PC-9 (cell line): Measurements from ENCODE around the gene MIEF1. TPM values are rescaled to one million over a fixed set of nuclear protein-coding genes. Genes with fewer than 3 reads are reported as not detected.
"Not testable (repeated sequence)": the region's sequence is repeated elsewhere in the genome, so short reads cannot be mapped to it uniquely, and the experiment has no call there.

ENCODE experiments used
- BruUV-seq: library from RNA; stranded (reverse); fragments of 400-500 nt; replicated peaks from 2 replicates; lab custom pipeline; 2021; lab: Mats Ljungman, UMichigan
- CTCF ChIA-PET: fragments of 300-600 bp; sonication (Branson Sonifier 250); formaldehyde crosslinking; loops from one replicate; lab custom pipeline; 2022; ENCODE audit warnings: antibody characterized with exemption; lab: Charles Lee
- POLR2A ChIA-PET: fragments of 300-600 bp; sonication (Branson Sonifier 250); formaldehyde crosslinking; loops from one replicate; lab custom pipeline; 2022; ENCODE audit warnings: antibody characterized with exemption; ENCODE audit not compliant: unreplicated experiment; lab: Charles Lee
- DNase-seq, 2 experiments: peaks; one replicate each; pipeline versions ENCODE4 v3.0.0 to v3.0.0-alpha.2; 2015 to 2022; ENCODE audit warnings: mixed read lengths in 1 of 2
- H2AFZ ChIP-seq: fragments of 200-600 bp; sonication (generic); 2 replicates; pipeline ENCODE4 v1.8.1; 2017; ENCODE audit warnings: antibody characterized with exemption
- H3F3A ChIP-seq: fragments of 200-600 bp; sonication (generic); 2 replicates; pipeline ENCODE4 v1.8.1; 2017; ENCODE audit warnings: antibody characterized with exemption, mild to moderate bottlenecking, low read depth; ENCODE audit not compliant: insufficient read depth
- H3K27ac ChIP-seq: fragments of 200-600 bp; sonication (generic); 2 replicates; pipeline ENCODE4 v1.6.1; 2016; ENCODE audit warnings: mixed run types
- H3K27me3 ChIP-seq: fragments of 200-600 bp; sonication (generic); 2 replicates; pipeline ENCODE4 v1.6.1; 2016; ENCODE audit warnings: low read depth, mixed run types; ENCODE audit not compliant: insufficient read depth
- H3K36me3 ChIP-seq: fragments of 200-600 bp; sonication (generic); 2 replicates; pipeline ENCODE4 v1.6.1; 2016; ENCODE audit warnings: low read depth, mixed run types
- H3K4me1 ChIP-seq: fragments of 200-600 bp; sonication (generic); replicated peaks from 2 replicates; pipeline ENCODE4 v1.6.1; 2016; ENCODE audit warnings: mixed run types; ENCODE audit not compliant: insufficient read depth
- H3K4me2 ChIP-seq: fragments of 200-600 bp; sonication (generic); 2 replicates; pipeline ENCODE4 v1.6.1; 2017; ENCODE audit warnings: mixed run types
- H3K4me3 ChIP-seq: fragments of 200-600 bp; sonication (generic); 2 replicates; pipeline ENCODE4 v1.6.1; 2016; ENCODE audit warnings: mixed run types
- H3K79me2 ChIP-seq: fragments of 200-600 bp; sonication (generic); 2 replicates; pipeline ENCODE4 v1.6.1; 2017; ENCODE audit warnings: low read depth, mixed run types
- H3K9me2 ChIP-seq: fragments of 200-600 bp; sonication (generic); 2 replicates; pipeline ENCODE4 v1.8.1; 2017; ENCODE audit warnings: mild to moderate bottlenecking; ENCODE audit not compliant: insufficient read depth
- H3K9me3 ChIP-seq: fragments of 200-600 bp; sonication (generic); 2 replicates; pipeline ENCODE4 v1.8.1; 2016; ENCODE audit warnings: low read depth; ENCODE audit not compliant: insufficient read depth
- H4K20me1 ChIP-seq: fragments of 200-600 bp; sonication (generic); 2 replicates; pipeline ENCODE4 v1.8.1; 2017; ENCODE audit not compliant: insufficient read depth
- EZH2 ChIP-seq: fragments of 200-600 bp; sonication (generic); IDR thresholded peaks from 2 replicates; pipeline ENCODE4 v1.8.0; 2017; ENCODE audit warnings: antibody characterized with exemption, low read depth
- intact Hi-C: fragments of 100-400 bp; cut with micrococcal nuclease; formaldehyde crosslinking; loops from one replicate; pipeline ENCODE4 v1.10.0; 2022; ENCODE audit not compliant: unreplicated experiment
- total RNA-seq: library from RNA; stranded (reverse); gene quantifications from 2 replicates; pipeline ENCODE4 v1.2.3, GENCODE V29; 2021
- TF ChIP-seq, protein P1 (sequence below): fragments of 200-600 bp; sonication (generic); conservative IDR thresholded peaks from 2 replicates; pipeline ENCODE4 v1.6.1; 2017; ENCODE audit warnings: mixed run types, antibody characterized with exemption, mild to moderate bottlenecking, moderate library complexity

Gene MIEF1
- total RNA-seq, 1 experiment from 2014 or later: 36.9 TPM

DNA sequence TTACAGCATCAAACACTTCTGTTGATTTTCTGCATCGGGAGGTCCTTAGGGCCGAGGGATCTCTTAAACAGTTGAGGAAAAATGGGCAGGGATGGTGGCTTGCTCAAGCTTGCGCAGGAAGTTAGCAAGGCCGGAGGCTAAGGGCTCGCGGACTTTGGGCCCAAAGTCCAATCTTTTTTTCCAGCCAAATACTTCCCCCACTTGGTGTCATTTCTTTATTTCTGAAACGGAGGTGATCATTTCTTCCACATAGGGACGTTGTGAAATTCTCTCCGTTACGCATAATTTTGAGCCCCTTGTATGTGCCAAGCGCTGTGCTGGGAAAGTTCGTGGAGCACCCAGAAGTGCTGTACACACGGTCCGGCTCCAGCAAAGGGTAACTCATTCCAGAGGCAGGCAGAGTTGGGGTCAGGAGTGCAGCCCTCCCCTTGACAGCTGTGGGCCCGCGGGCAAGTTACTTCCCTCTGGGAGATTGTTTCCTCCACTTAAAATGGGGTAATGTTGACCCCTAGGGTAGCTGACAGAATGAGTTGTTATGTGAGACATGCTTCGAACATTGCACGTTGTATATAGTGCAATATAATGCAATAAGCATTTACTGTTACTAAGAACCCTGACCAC is 809 bp downstream of the MIEF1 start:
- H3K9me2 ChIP-seq: no peaks in the 10 kb centered on the region
- H2AFZ ChIP-seq: peak overlapping the region; percentile 94
- ChIA-PET POLR2A (interaction anchor here (0.6 to 1.1 kb wide), 3 partner anchors 17 to 153 kb away, joined by 3 to 8 read pairs (median 4); partner anchors contain the start of genes ATF4 and SYNGR1), CTCF (interaction anchor here (0.6 kb wide), 1 partner anchor 66 kb away, joined by 3 read pairs; no protein-coding TSS in a partner anchor)
- intact Hi-C loops: loop anchor here (2.0 to 5.0 kb wide), 2 partner anchors 18 to 66 kb away; partner anchors contain the start of gene ATF4
- peak overlapping the region; percentile 95 for H3K4me2 ChIP-seq
- TF ChIP-seq EZH2: no peak
- TF ChIP-seq, protein P1, sequence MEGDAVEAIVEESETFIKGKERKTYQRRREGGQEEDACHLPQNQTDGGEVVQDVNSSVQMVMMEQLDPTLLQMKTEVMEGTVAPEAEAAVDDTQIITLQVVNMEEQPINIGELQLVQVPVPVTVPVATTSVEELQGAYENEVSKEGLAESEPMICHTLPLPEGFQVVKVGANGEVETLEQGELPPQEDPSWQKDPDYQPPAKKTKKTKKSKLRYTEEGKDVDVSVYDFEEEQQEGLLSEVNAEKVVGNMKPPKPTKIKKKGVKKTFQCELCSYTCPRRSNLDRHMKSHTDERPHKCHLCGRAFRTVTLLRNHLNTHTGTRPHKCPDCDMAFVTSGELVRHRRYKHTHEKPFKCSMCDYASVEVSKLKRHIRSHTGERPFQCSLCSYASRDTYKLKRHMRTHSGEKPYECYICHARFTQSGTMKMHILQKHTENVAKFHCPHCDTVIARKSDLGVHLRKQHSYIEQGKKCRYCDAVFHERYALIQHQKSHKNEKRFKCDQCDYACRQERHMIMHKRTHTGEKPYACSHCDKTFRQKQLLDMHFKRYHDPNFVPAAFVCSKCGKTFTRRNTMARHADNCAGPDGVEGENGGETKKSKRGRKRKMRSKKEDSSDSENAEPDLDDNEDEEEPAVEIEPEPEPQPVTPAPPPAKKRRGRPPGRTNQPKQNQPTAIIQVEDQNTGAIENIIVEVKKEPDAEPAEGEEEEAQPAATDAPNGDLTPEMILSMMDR: no peak
- peak overlapping the region; percentile 20; the same call in 1 of the 2 replicates for H3K27ac ChIP-seq
- no peaks in the 10 kb centered on the region for H3K9me3 ChIP-seq
- DNase-seq: no peak
- peaks cover 18% of the 10 kb centered on the region; the same call in 1 of the 2 replicates for H3F3A ChIP-seq
- H4K20me1 ChIP-seq: peaks cover 12% of the 10 kb centered on the region; the same call in 1 of the 2 replicates
- H3K4me3 ChIP-seq: peak overlapping the region; percentile 92
- H3K79me2 ChIP-seq: peaks cover 53% of the 10 kb centered on the region
- H3K27me3 ChIP-seq: no peaks in the 10 kb centered on the region
- peaks cover 25% of the 10 kb centered on the region for H3K36me3 ChIP-seq
- BruUV-seq: TSS peak; percentile 55
- H3K4me1 ChIP-seq: peaks cover 28% of the 10 kb centered on the region

DNA sequence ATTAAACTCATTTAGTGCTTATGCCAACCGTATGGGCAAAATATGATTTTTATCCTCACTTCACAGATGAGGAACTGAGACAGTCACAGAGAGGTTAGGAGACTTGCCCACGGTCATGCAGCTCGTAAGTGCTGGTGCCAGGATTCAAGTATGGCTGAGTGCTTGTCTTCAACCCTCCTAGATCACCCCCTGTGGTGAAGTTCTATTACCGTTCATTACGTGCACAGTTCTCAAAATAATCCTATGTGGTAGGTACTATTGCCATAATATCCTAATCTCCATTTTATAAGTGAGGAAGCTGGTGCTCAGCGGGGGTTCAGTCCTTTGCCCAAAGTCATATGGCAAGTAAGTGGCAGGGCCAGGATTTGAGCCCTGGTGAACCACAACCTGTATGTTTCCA is 1.5 kb downstream of the MIEF1 start:
- H3K4me1 ChIP-seq: peaks cover 28% of the 10 kb centered on the region
- no peaks in the 10 kb centered on the region for H3K9me2 ChIP-seq
- H3K4me3 ChIP-seq: peak overlapping the region; percentile 92
- DNase-seq: no peak
- H3K27ac ChIP-seq: peak overlapping the region; percentile 20; the same call in 1 of the 2 replicates
- peak overlapping the region; percentile 95 for H3K4me2 ChIP-seq
- ChIA-PET POLR2A (interaction anchor here (0.7 to 1.1 kb wide), 2 partner anchors 16 to 66 kb away, joined by 4 to 8 read pairs; partner anchors contain the start of gene ATF4), CTCF (no interaction called here)
- H3K27me3 ChIP-seq: no peaks in the 10 kb centered on the region
- peaks cover 61% of the 10 kb centered on the region for H3K79me2 ChIP-seq
- TF ChIP-seq, protein P1: no peak
- no peak for TF ChIP-seq EZH2
- intact Hi-C loops: loop anchor here (2.0 to 5.0 kb wide), 2 partner anchors 17 to 66 kb away; partner anchors contain the start of gene ATF4
- peaks cover 20% of the 10 kb centered on the region for H4K20me1 ChIP-seq
- BruUV-seq: no TSS peak
- no peaks in the 10 kb centered on the region for H3K9me3 ChIP-seq
- H3F3A ChIP-seq: peaks cover 18% of the 10 kb centered on the region; the same call in 1 of the 2 replicates
- peaks cover 32% of the 10 kb centered on the region for H3K36me3 ChIP-seq
- no peak overlapping the region for H2AFZ ChIP-seq

DNA sequence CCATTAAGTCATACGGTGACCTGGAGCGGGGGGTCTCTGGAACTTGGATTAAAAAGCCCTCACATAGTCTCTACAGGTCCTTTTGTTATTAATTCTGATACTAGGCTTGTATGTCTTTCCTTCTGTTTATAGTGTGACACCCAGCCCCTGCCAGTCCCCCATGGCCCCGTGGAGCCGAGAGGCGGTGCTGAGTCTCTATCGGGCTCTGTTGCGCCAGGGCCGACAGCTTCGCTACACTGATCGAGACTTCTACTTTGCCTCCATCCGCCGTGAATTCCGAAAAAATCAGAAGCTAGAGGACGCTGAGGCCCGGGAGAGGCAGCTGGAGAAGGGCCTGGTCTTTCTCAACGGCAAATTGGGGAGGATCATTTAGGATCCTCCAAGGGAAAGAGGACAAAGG is 2.0 kb downstream of the MIEF1 start:
- Histone ChIP-seq H3K9me3 (no peaks in the 10 kb centered on the region), H4K20me1 (peaks cover 24% of the 10 kb centered on the region), H3K9me2 (no peaks in the 10 kb centered on the region), H3K27me3 (no peaks in the 10 kb centered on the region), H3K4me3 (no peak overlapping the region), H3K79me2 (peaks cover 65% of the 10 kb centered on the region), H3K27ac (no peak overlapping the region), H2AFZ (no peak overlapping the region), H3K4me1 (peaks cover 28% of the 10 kb centered on the region), H3K36me3 (peaks cover 36% of the 10 kb centered on the region), H3K4me2 (peak overlapping the region; percentile 95), H3F3A (peaks cover 18% of the 10 kb centered on the region; the same call in 1 of the 2 replicates)
- CTCF ChIA-PET: no interaction called here
- intact Hi-C loops: loop anchor here (5.0 kb wide), 1 partner anchor 67 kb away; no protein-coding TSS in a partner anchor
- POLR2A ChIA-PET: interaction anchor here (0.7 to 1.1 kb wide), 2 partner anchors 16 to 67 kb away, joined by 4 to 8 read pairs; partner anchors contain the start of gene ATF4
- BruUV-seq: no TSS peak
- no peak for DNase-seq
- TF ChIP-seq, protein P1: no peak
- no peak for TF ChIP-seq EZH2

DNA sequence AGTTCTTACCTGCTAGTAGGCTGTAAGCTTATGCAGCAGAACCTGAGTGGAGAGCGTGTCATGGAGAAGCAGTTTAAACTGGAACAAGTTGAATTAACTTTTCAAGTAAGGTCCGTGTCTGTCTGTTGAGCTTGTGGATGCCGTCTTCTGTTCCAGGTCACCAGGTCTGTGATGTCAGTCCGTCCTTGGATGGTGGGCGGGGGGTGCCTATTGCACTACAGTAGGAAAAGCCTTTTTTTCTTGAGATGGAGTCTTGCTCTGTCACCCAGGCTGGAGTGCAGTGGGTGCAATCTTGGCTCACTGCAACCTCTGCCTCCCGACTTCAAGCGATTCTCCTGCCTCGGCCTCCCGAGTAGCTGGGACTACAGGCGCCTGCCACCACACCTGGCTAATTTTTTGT is 4.9 kb downstream of the MIEF1 start:
- H3F3A ChIP-seq, H2AFZ ChIP-seq, H3K9me2 ChIP-seq, H3K27me3 ChIP-seq, H3K27ac ChIP-seq, H3K9me3 ChIP-seq, intact Hi-C loops, DNase-seq, CTCF ChIA-PET, H3K4me3 ChIP-seq, H3K4me2 ChIP-seq, BruUV-seq: not testable (repeated sequence)
- Histone ChIP-seq H3K79me2 (peaks cover 81% of the 10 kb centered on the region), H3K36me3 (peaks cover 59% of the 10 kb centered on the region), H3K4me1 (peaks cover 13% of the 10 kb centered on the region), H4K20me1 (peaks cover 37% of the 10 kb centered on the region)
- POLR2A ChIA-PET: interaction anchor here (0.6 kb wide), 2 partner anchors 13 to 187 kb away, joined by 3 read pairs; no protein-coding TSS in a partner anchor
